Body of pancreas (tissue), 4 donors: ENCODE measurements around the gene ZNF774.

Source experiments
- CTCF ChIP-seq, 7 experiments: fragments of 450-650 bp in 4 of 7; fragments of 200-600 bp in 3 of 7; sonication (generic) in 3 of 7; IDR thresholded peaks; one replicate each; pipeline ENCODE4 v1.5.1; 2016 to 2019; ENCODE audit warnings: antibody characterized with exemption in 7 of 7
- POLR2A ChIP-seq, 3 donors: fragments of 450-650 bp; IDR thresholded peaks; one replicate each; pipeline ENCODE4 v1.6.1; 2016; ENCODE audit warnings: antibody characterized with exemption in 3 of 3, mild to moderate bottlenecking in 2 of 3

DNA sequence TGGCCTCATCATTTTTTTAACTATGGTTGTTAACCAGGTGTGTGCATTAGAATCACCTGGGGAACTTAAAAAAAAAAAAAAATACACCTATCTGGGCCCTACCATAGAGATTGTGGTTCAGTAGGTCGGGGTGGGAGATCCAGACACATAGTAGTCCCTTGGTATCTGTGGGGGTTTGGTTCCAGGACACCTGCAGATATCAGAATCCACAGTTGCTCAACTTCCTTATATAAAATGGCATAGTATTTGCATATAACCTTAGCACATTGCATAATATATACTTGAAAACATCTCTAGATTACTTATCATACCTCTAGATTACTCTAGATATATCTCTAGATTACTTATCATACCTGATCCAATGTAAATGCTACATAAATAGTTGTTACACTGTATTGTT lies 41.0 kb downstream of the ZNF774 start:
- TF ChIP-seq CTCF (IDR thresholded peaks at IDR 0.05), result no peak
- TF ChIP-seq POLR2A (IDR thresholded peaks at IDR 0.05), result no peak
